Omental fat pad (tissue), 4 donors: ENCODE measurements around the gene TTC23. TPM values are rescaled to one million over a fixed set of nuclear protein-coding genes. Genes with fewer than 3 reads are reported as not detected.
A peak's percentile ranks its signal among the peaks of the same experiment; 100 is the strongest.

Experiments
- ATAC-seq: fragments of 150-250 bp; one replicate; pipeline ENCODE4 v1.9.1; 2016; ENCODE audit warnings: mild to moderate bottlenecking, moderate library complexity; ENCODE audit not compliant: low FRiP score
- DNase-seq: peaks from one replicate; pipeline ENCODE4 v3.0.0-alpha.2; 2019; ENCODE audit warnings: low spot score
- CTCF ChIP-seq, 3 donors: fragments of 450-650 bp; IDR thresholded peaks; one replicate each; pipeline ENCODE4 v1.5.1; 2016 to 2017; ENCODE audit warnings: antibody characterized with exemption in 3 of 3, mild to moderate bottlenecking in 3 of 3, moderate library complexity in 2 of 3
- total RNA-seq, 4 donors: library from RNA; depleted of rRNA; stranded (reverse); fragments of >200 nt; gene quantifications; one replicate each; pipeline ENCODE4 v1.1.0, GENCODE V29; 2016

The TTC23 gene
- total RNA-seq, 4 donors from 2014 or later: 11.9 to 42.2 (median 19.9) TPM

DNA sequence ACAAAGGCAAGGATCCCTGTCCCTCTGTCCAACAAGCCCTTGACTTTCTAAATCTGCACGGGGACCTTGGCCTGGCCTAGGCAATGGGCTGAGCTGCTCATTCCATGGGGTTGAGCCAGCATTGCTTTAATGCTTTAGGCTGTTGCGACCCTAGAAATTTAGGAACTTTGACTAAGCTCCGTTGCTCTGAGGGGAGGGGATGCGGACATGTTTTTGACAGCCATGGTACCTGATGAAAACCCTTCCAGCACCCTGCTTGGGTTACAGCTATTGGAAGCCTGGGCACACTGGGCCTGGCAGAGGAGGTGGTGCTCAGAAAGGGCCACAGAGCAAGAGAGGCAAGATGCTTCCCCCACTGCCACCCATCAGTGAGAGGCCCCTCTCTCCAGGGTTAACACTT lies 107.4 kb downstream of the TTC23 start:
- no peak for TF ChIP-seq CTCF (IDR thresholded peaks at IDR 0.05)
- ATAC-seq (no peak), DNase-seq (no peak)

DNA sequence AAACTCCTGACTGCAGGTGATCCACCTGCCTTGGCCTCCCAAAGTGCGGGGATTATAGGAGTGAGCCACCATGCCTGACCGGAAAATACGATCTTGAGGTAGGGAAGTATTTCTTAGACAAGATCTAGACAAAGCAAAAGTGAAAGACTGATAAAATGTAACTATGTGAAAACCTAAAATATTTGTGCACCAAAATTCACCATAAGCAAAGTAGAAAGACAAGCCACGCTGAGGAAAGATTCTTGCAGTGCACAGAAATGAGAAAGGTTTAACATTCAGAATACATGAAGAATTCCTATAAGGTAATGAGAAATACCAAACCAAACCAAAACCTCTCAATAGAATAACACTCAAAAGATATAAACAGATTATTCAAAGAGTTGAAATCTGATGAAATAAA lies 108.8 kb downstream of the TTC23 start:
- TF ChIP-seq CTCF (IDR thresholded peaks at IDR 0.05): no peak
- ATAC-seq (no peak), DNase-seq (no peak)

- TF ChIP-seq CTCF (IDR thresholded peaks at IDR 0.05): no peak
- ATAC-seq (no peak), DNase-seq (no peak)
Measured at GRCh38 chr15:99139276-99139675, 110.1 kb downstream of the TTC23 start.

DNA sequence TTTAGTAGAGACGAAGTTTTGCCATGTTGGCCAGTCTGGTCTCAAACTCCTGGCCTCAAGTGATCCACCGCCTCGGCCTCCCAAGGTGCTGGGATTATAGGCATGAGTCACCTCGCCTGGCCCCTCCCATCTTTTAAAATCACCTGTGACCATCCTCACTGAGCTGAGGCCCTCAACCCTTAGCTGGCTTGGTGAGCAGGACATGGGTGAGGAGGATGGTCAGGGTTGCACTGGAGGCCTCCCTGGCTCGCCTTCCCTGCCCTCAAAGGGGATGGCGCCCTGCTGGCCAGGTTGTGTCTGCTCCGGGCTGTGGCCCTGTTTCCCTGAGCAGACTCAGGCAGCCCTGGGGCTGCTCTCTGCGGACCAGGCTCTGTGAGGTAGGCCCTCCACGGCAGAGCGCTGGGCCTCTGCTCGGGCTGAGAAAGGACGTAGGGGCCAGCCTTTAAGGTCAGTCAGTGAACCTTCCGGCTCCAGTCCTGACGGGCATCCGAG lies 110.8 kb downstream of the TTC23 start:
- no peak for TF ChIP-seq CTCF (IDR thresholded peaks at IDR 0.05)
- peak; percentile 48 for ATAC-seq

GRCh38 chr15:99137877-99138276 lies 111.5 kb downstream of the TTC23 start:
- DNase-seq (no peak), ATAC-seq (no peak)
- TF ChIP-seq CTCF (IDR thresholded peaks at IDR 0.05): no peak

More for the DNA sequence above, 110.8 kb downstream of the TTC23 start:
- no peak for DNase-seq

GRCh38 chr15:99137111-99137546 lies 112.3 kb downstream of the TTC23 start:
- ATAC-seq (no peak), DNase-seq (no peak)
- no peak for TF ChIP-seq CTCF (IDR thresholded peaks at IDR 0.05)

DNA sequence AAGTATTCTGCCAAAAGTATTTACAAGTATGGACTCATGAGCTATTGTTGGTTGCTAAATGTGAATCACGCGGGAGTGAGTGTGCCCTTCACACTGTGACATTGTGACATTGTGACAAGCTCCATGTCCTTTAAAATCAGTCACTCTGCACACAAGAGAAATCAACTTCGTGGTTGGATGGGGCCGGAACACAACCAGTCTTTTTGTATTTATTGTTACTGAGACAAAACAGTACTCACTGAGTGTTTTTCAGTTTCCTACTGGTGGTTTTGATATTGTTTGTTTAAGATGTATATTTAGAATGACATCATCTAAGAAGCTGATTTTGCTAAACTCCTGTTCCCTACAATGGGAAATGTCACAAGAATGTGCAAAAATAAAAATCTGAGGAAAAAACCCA lies 114.2 kb downstream of the TTC23 start:
- DNase-seq (no peak), ATAC-seq (no peak)
- TF ChIP-seq CTCF (IDR thresholded peaks at IDR 0.05): no peak
